Activated T-helper 2 cell treated with anti-CD3 and anti-CD28 coated beads, Interferon-gamma antibody, Interleukin-2, Interleukin-4, amounts not matched to agents 10 μg/mL and 5 μg/mL and 100 μg/mL, durations not matched to agents 14 hours and 24 hours and 36 hours (primary cell): Measurements from ENCODE around the gene NTN5. TPM values are rescaled to one million over a fixed set of nuclear protein-coding genes. Genes with fewer than 3 reads are reported as not detected.
"Not testable (repeated sequence)": the region's sequence is repeated elsewhere in the genome, so short reads cannot be mapped to it uniquely, and the experiment has no call there.

Experiments used
- DNase-seq: peaks from one replicate; pipeline ENCODE4 v3.0.0; 2021; ENCODE audit warnings: low spot score
- H3K27ac Mint-ChIP-seq: one replicate; pipeline ENCODE4 v1.8.0; 2021; ENCODE audit warnings: mixed read lengths
- H3K27me3 Mint-ChIP-seq: one replicate; pipeline ENCODE4 v1.8.0; 2021; ENCODE audit warnings: low read depth, mixed read lengths
- H3K36me3 Mint-ChIP-seq: one replicate; pipeline ENCODE4 v1.8.0; 2021; ENCODE audit warnings: low read depth, mixed read lengths
- H3K4me1 Mint-ChIP-seq: one replicate; pipeline ENCODE4 v1.8.0; 2021; ENCODE audit warnings: low read depth, mixed read lengths
- H3K4me3 Mint-ChIP-seq: one replicate; pipeline ENCODE4 v1.8.0; 2021; ENCODE audit warnings: low read depth, mild to moderate bottlenecking, moderate library complexity, mixed read lengths
- H3K9me3 Mint-ChIP-seq: one replicate; pipeline ENCODE4 v1.8.0; 2021; ENCODE audit warnings: mixed read lengths
- intact Hi-C: fragments of 100-400 bp; cut with micrococcal nuclease; formaldehyde crosslinking; loops from one replicate; pipeline ENCODE4 v1.15.1; 2023
- total RNA-seq: library from RNA; stranded (reverse); gene quantifications from 2 replicates; pipeline ENCODE4 v1.2.3, GENCODE V29; 2022

NTN5 gene
- total RNA-seq, 1 donor from 2014 or later: 0.55 TPM

GRCh38 chr19:48713864-48714755 is 41.3 kb upstream of the NTN5 start:
- Mint-ChIP-seq H3K4me1 (peaks cover 6% of the 10 kb centered on the region), H3K27ac (peak overlapping the region; percentile 68), H3K9me3 (no peaks in the 10 kb centered on the region), H3K4me3 (peak overlapping the region; percentile 77), H3K36me3 (no peaks in the 10 kb centered on the region), H3K27me3 (no peaks in the 10 kb centered on the region)
- DNase-seq: peak; percentile 99
- intact Hi-C loops: loop anchor here (1.0 to 2.0 kb wide), 2 partner anchors 24 to 53 kb away; no protein-coding TSS in a partner anchor

GRCh38 chr19:48713041-48713863 is 40.4 kb upstream of the NTN5 start:
- no peak for DNase-seq
- no peaks in the 10 kb centered on the region for H3K36me3 Mint-ChIP-seq
- H3K27ac Mint-ChIP-seq: peak overlapping the region; percentile 33
- H3K9me3 Mint-ChIP-seq: no peaks in the 10 kb centered on the region
- H3K4me3 Mint-ChIP-seq: peak overlapping the region; percentile 77
- no peaks in the 10 kb centered on the region for H3K27me3 Mint-ChIP-seq
- intact Hi-C loops: no loop called here
- peaks cover 6% of the 10 kb centered on the region for H3K4me1 Mint-ChIP-seq

- Mint-ChIP-seq H3K36me3 (peaks cover 3% of the 10 kb centered on the region), H3K27ac (no peak overlapping the region)
- intact Hi-C loops: no loop called here
Observed at GRCh38 chr19:48711106-48711662, 38.4 kb upstream of the NTN5 start.

GRCh38 chr19:48708471-48708870 is 35.7 kb upstream of the NTN5 start:
- DNase-seq: no peak
- H3K4me1 Mint-ChIP-seq: no peaks in the 10 kb centered on the region
- H3K9me3 Mint-ChIP-seq: no peaks in the 10 kb centered on the region
- no peak overlapping the region for H3K27ac Mint-ChIP-seq
- intact Hi-C loops: no loop called here
- H3K36me3 Mint-ChIP-seq: peaks cover 3% of the 10 kb centered on the region
- H3K27me3 Mint-ChIP-seq: no peaks in the 10 kb centered on the region
- no peak overlapping the region for H3K4me3 Mint-ChIP-seq

More at GRCh38 chr19:48711106-48711662, 38.4 kb upstream of the NTN5 start:
- Mint-ChIP-seq H3K4me3 (no peak overlapping the region), H3K9me3 (no peaks in the 10 kb centered on the region), H3K4me1 (peaks cover 6% of the 10 kb centered on the region), H3K27me3 (no peaks in the 10 kb centered on the region)
- DNase-seq: no peak

GRCh38 chr19:48705431-48705830 is 32.6 kb upstream of the NTN5 start:
- no peaks in the 10 kb centered on the region for H3K4me1 Mint-ChIP-seq

GRCh38 chr19:48703316-48703715 is 30.5 kb upstream of the NTN5 start:
- Mint-ChIP-seq H3K9me3 (no peaks in the 10 kb centered on the region), H3K27ac (no peak overlapping the region), H3K36me3 (peaks cover 3% of the 10 kb centered on the region), H3K4me3 (no peak overlapping the region), H3K4me1 (no peaks in the 10 kb centered on the region), H3K27me3 (no peaks in the 10 kb centered on the region)
- intact Hi-C loops: no loop called here
- DNase-seq: no peak

More at GRCh38 chr19:48705431-48705830, 32.6 kb upstream of the NTN5 start:
- Mint-ChIP-seq H3K4me3 (no peak overlapping the region), H3K9me3 (no peaks in the 10 kb centered on the region), H3K27me3 (no peaks in the 10 kb centered on the region), H3K36me3 (peaks cover 3% of the 10 kb centered on the region), H3K27ac (no peak overlapping the region)
- DNase-seq: no peak
- intact Hi-C loops: no loop called here

GRCh38 chr19:48702701-48703100 is 29.9 kb upstream of the NTN5 start:
- Mint-ChIP-seq H3K4me3 (no peak overlapping the region), H3K4me1 (no peaks in the 10 kb centered on the region), H3K9me3 (no peaks in the 10 kb centered on the region), H3K36me3 (peaks cover 3% of the 10 kb centered on the region), H3K27ac (no peak overlapping the region), H3K27me3 (no peaks in the 10 kb centered on the region)
- intact Hi-C loops: no loop called here
- DNase-seq: no peak

- Mint-ChIP-seq H3K36me3 (no peaks in the 10 kb centered on the region), H3K4me3 (no peak overlapping the region), H3K27me3 (peaks cover 13% of the 10 kb centered on the region), H3K4me1 (no peaks in the 10 kb centered on the region), H3K27ac (no peak overlapping the region), H3K9me3 (no peaks in the 10 kb centered on the region)
- intact Hi-C loops: no loop called here
- DNase-seq: no peak
Observed at GRCh38 chr19:48698046-48698445, 25.2 kb upstream of the NTN5 start.

GRCh38 chr19:48696353-48697010 is 23.7 kb upstream of the NTN5 start:
- H3K27ac Mint-ChIP-seq: no peak overlapping the region
- no peaks in the 10 kb centered on the region for H3K9me3 Mint-ChIP-seq
- H3K4me1 Mint-ChIP-seq: no peaks in the 10 kb centered on the region
- intact Hi-C loops: no loop called here
- no peaks in the 10 kb centered on the region for H3K36me3 Mint-ChIP-seq
- H3K27me3 Mint-ChIP-seq: peaks cover 13% of the 10 kb centered on the region
- no peak overlapping the region for H3K4me3 Mint-ChIP-seq
- no peak for DNase-seq

GRCh38 chr19:48695743-48696352 is 23.0 kb upstream of the NTN5 start, which contains the start of gene FUT2:
Gene FUT2, plus strand, starts transcription at chr19:48695971. Its CDS starts 6,986 bp downstream, at chr19:48702957.
- H3K27me3 Mint-ChIP-seq: peaks cover 13% of the 10 kb centered on the region
- H3K36me3 Mint-ChIP-seq: no peaks in the 10 kb centered on the region
- no peak within 1 kb of the TSS for H3K27ac Mint-ChIP-seq
- no peaks in the 10 kb centered on the region for H3K4me1 Mint-ChIP-seq
- intact Hi-C loops: no loop called here
- H3K4me3 Mint-ChIP-seq: no peak within 1 kb of the TSS
- no peak for DNase-seq
- H3K9me3 Mint-ChIP-seq: no peaks in the 10 kb centered on the region

GRCh38 chr19:48693629-48694028 is 20.8 kb upstream of the NTN5 start:
- DNase-seq, H3K27ac Mint-ChIP-seq, H3K4me1 Mint-ChIP-seq, H3K9me3 Mint-ChIP-seq, intact Hi-C loops, H3K36me3 Mint-ChIP-seq, H3K4me3 Mint-ChIP-seq: not testable (repeated sequence)
- peaks cover 13% of the 10 kb centered on the region for H3K27me3 Mint-ChIP-seq

- peaks cover 4% of the 10 kb centered on the region for H3K27me3 Mint-ChIP-seq
Observed at GRCh38 chr19:48689449-48689848, 16.6 kb upstream of the NTN5 start.

More at GRCh38 chr19:48689449-48689848, 16.6 kb upstream of the NTN5 start:
- no peak for DNase-seq
- Mint-ChIP-seq H3K9me3 (no peaks in the 10 kb centered on the region), H3K4me3 (no peak overlapping the region), H3K36me3 (no peaks in the 10 kb centered on the region), H3K27ac (no peak overlapping the region), H3K4me1 (no peaks in the 10 kb centered on the region)
- intact Hi-C loops: no loop called here
